Activated CD8-positive, alpha-beta memory T cell treated with anti-CD3 and anti-CD28 coated beads, Interleukin-2, amount 50 U/mL, for 1 hour (primary cell): ENCODE measurements around the gene DLX3.

ENCODE experiments used
- DNase-seq: peaks from one replicate; pipeline ENCODE4 v3.0.0-alpha.2; 2020; ENCODE audit errors: extremely low read depth

DLX3 gene

DNA sequence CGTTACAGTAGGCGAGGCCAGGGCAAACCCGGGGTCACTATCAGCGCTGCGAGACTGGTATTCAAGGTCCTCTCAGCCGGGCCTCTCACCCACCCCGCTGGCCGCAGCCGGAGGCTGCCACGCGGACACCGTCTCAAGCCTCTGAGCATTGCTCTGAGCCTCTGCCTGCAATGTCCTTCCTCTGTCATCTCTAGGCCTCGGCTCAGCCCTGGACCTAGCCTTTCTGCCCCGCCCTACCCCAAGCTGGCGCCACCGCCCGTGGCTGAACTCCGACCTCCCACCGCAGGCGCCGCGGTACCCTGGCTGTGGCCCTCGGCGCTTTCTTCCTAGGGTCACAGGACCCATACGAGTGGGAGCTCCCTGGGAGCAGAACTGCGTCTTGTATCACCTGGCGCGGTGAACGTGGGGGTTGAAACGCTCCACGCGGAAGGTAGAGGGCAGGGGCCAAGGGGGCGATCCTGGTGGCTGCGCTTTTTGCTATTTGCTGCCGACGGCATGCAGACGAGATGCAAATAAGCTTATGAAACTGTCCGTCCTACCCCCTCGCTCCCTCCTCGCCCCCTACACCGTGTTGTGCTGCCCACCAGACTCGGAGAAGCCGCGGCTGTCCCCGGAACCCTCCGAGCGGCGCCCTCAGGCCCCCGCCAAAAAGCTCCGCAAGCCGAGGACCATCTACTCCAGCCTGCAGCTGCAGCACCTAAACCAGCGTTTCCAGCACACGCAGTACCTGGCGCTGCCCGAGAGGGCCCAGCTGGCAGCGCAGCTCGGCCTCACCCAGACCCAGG, 22.3 kb downstream of the DLX3 start:
- DNase-seq = no peak

- no peak for DNase-seq
Measured at GRCh38 chr17:49971848-49972485, 23.1 kb downstream of the DLX3 start.

- DNase-seq = no peak
Measured at GRCh38 chr17:49971199-49971847, 23.7 kb downstream of the DLX3 start.

DNA sequence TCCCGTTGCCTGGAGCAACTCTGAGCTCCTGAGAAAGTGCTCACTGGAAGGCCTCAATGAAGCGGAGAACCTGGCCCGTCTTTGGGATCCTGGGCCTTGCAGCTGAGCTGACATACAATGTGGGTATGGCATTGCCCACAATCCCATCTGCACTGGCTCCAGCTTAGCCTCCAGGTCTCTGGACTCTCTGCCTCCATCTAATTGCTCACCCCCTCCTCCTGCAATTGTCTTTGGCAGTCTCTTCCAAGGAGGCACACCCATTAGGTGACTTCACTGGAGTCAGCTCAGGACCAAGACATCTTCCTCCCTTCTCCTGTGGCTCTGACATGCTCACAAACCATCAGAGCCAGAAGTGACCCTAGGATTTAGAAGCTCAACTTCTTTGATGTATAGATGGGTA, 24.5 kb downstream of the DLX3 start:
- DNase-seq = no peak

DNA sequence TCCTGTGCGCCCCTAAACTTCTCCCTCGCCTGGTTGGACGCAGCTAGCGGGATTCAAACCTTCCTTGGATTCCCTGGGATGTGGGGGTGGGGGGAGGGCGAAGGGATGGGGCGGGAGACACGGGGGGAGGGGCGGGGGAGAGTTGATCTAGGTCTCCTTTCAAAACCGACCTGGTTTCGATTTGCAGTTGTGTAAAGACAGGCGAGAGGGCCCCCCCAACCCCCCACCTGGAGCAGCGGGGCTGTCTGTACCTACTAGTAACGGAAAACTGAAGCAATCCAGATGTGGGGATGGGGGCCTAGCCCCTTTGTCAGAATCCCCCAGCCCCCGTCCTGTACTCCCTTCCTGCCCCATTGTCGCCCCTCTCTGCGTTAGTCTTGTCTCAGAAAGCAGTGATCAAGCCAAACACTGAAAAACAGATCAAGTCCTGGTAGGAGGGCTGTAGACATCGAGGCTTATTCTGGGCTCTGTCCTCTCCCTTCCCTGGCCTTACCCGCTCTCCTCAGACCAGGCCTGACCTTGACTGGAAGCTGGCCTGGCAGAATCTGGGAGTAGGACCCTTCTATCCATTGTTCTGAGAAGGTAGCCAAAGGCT, 25.1 kb downstream of the DLX3 start:
- no peak for DNase-seq

GRCh38 chr17:49969134-49969759, 25.8 kb downstream of the DLX3 start, which contains the start of gene DLX4:
DLX4 (plus strand) TSS chr17:49969190; CDS start chr17:49969469, 279 bp downstream.
- DNase-seq = no peak

GRCh38 chr17:49968405-49969133, 26.5 kb downstream of the DLX3 start:
- DNase-seq = no peak

GRCh38 chr17:49967621-49968404, 27.2 kb downstream of the DLX3 start:
- no peak for DNase-seq

GRCh38 chr17:49967205-49967604, 27.8 kb downstream of the DLX3 start:
- DNase-seq = no peak

DNA sequence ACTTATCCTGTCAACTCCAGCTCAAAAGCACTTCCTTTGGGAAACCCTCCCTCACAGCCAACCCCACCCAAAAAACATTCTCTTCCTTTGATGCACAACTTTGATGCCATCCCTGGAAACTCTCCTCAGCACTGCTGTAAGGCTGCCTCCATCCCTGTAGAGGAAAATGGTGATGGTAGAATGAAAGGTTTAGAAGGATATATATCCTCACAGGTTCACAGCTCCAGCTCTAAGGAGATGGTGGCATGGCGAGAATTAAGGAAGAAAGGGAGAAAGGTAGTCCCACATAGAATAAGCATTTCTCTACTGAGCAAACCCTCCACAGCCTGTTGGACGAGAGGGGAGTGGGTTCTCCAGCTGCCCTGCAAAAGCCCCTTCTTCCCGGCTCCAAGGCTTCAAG, 28.3 kb downstream of the DLX3 start:
- DNase-seq = no peak

DNA sequence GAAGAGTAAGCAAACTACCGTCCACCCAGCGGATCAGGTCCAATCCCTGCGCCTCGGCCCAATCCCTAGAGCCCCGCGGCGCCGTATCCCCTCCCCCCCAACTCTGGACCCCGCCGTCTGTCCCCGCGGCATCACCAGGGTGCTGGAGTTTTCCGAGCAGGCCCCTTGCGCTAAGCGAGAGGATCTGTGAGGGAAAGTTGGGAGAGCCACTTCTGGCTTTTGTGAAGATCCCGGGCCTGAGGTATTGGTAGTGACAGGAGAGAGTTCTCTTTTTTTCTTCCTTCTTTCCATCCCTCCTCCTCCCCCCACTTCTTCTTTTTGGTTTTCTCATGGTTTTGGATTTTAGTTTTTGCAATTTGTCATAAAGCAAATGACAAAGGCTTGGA, 29.5 kb downstream of the DLX3 start:
- no peak for DNase-seq

DNA sequence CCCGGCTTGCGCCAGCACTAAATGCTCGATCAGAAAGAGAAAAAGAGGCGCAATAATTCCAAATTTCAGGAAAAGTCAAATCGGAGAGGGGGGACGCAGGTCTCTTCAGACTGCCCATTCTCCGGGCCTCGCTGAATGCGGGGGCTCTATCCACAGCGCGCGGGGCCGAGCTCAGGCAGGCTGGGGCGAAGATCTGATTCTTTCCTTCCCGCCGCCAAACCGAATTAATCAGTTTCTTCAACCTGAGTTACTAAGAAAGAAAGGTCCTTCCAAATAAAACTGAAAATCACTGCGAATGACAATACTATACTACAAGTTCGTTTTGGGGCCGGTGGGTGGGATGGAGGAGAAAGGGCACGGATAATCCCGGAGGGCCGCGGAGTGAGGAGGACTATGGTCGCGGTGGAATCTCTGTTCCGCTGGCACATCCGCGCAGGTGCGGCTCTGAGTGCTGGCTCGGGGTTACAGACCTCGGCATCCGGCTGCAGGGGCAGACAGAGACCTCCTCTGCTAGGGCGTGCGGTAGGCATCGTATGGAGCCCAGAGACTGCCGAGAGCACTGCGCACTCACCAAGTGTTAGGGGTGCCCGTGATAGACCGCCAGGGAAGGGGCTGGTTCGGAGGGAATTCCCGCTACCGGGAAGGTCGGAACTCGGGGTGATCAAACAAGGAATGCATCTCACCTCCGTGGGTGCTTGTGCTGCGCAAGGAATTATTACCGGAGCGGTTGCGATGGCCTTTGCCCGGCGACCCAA, 30.1 kb downstream of the DLX3 start:
- no peak for DNase-seq

DNA sequence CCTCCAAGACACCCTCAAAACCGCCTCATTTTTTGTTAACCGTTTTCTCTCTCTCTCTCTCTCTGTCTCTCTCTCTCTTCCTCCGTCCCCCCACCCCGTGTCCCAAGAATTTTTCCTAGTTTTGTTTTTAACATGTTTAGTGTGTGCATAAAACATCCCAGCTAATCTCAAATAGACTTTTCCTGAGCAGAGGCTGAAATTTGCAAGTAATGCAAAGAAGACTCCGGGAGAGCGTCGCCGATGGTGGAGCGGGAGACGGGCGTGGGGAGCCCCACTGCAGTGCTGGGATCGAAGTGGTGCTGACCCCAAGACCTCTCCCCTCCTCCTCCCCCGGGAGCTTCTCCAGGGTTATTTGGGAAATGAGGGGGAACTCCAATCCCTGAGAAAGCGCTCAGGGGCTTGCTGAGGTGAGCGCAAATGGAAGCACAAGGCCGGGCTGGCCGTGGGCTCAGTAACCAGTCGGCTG, 30.7 kb downstream of the DLX3 start:
- no peak for DNase-seq

- DNase-seq = no peak
Measured at GRCh38 chr17:49963626-49964302, 31.3 kb downstream of the DLX3 start.

- DNase-seq = no peak
Measured at GRCh38 chr17:49963309-49963625, 31.8 kb downstream of the DLX3 start.

DNA sequence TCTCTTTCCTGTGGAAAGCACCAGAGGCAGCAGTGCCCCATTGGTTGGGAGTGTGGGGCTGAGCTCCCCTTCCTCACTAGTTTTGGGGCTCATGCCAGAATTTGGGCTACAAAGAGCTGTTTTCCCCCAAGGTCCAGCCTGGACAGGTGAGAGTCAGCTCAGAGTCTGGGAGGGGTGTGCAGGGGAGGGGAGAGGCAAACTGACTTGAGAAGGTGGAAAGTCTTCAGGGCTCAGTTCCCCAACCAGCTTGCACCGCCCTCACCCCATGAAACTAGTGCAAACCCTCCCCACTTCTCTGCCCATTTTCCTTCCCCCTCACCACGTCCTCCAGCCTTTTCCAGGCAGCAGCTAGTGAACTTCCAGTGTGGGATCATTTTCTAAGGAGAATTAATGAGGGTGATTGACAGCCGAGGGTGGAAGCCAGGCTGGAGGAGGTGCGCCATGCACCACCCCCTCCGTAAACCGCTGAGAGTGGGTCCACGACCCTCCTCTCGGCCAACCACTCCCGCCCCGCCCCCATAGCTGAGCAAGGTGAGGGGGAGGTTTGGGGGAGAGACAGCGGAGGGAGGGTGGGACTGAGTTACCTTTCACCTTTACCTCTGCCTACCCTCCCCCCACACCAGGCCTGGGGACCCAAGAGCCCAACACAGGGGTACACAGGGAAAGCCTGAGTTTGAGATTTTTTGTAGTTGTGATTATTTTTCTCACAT, 32.3 kb downstream of the DLX3 start:
- DNase-seq = no peak

GRCh38 chr17:49959183-49959935, 35.7 kb downstream of the DLX3 start:
- DNase-seq = no peak

DNA sequence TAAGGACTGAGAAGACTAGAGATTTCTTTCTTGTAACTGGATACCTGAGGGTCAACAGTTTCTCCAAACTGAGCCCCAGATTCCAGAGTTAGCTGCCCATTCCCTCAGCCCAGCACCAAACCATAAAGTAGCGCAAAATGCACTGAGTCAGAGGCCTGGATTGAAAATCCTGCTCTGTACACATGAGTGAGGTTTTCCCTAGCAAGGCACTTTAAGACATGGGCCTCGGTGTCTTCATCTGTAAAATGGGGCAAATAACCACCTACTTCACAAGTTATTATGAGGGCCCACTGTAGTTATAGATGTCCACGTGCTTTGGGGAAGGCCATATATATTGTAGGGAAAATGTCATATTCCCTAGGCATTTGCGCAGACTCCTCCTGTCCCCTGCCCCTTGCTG, 36.3 kb downstream of the DLX3 start:
- DNase-seq = no peak
